WTC11 (cell line): Measurements from ENCODE around the gene AATK. TPM values are rescaled to one million over a fixed set of nuclear protein-coding genes. Genes with fewer than 3 reads are reported as not detected.
A peak's percentile ranks its signal among the peaks of the same experiment; 100 is the strongest.

Source experiments
- ATAC-seq: fragments of 200-7000 bp; cut with Tn5 transposase; 2 replicates; pipeline ENCODE4 v1.10.0; 2021; ENCODE audit warnings: mild to moderate bottlenecking, moderate library complexity
- Bru-seq: library from RNA; stranded (reverse); fragments of 400-500 nt; gene quantifications from one replicate; lab custom pipeline; 2021; lab: Mats Ljungman, UMichigan
- CTCF ChIA-PET: fragments of 300-600 bp; sonication (Branson Sonifier 250); formaldehyde crosslinking; loops from one replicate; lab custom pipeline; 2021; ENCODE audit warnings: antibody characterized with exemption; lab: Charles Lee
- POLR2A ChIA-PET: fragments of 350-600 bp; sonication (Branson Sonifier 250); formaldehyde crosslinking; loops from one replicate; lab custom pipeline; 2021; ENCODE audit warnings: antibody characterized with exemption; lab: Charles Lee
- DNase-seq: peaks from one replicate; pipeline ENCODE4 v3.0.0; 2021; ENCODE audit warnings: low spot score
- H3K27ac Mint-ChIP-seq: 2 replicates; pipeline ENCODE4 v1.8.0; 2021; ENCODE audit warnings: mixed read lengths
- H3K27me3 Mint-ChIP-seq: 2 replicates; pipeline ENCODE4 v1.8.0; 2021; ENCODE audit warnings: low read depth, mild to moderate bottlenecking, moderate library complexity, mixed read lengths
- H3K36me3 Mint-ChIP-seq: 2 replicates; pipeline ENCODE4 v1.8.0; 2021; ENCODE audit warnings: mixed read lengths
- H3K4me1 Mint-ChIP-seq: 2 replicates; pipeline ENCODE4 v1.8.0; 2022; ENCODE audit warnings: mixed read lengths
- H3K4me3 Mint-ChIP-seq: 2 replicates; pipeline ENCODE4 v1.8.0; 2021; ENCODE audit warnings: mild to moderate bottlenecking, moderate library complexity, mixed read lengths
- H3K9me3 Mint-ChIP-seq: 2 replicates; pipeline ENCODE4 v1.8.0; 2021; ENCODE audit warnings: mixed read lengths
- ESRRA ChIP-seq: sonication (generic); formaldehyde crosslinking; IDR thresholded peaks from 2 replicates; pipeline ENCODE4 v1.8.1; 2022; ENCODE audit warnings: mild to moderate bottlenecking, missing genetic modification reagents, borderline replicate concordance
- ETV6 ChIP-seq: sonication (generic); formaldehyde crosslinking; IDR thresholded peaks from 2 replicates; pipeline ENCODE4 v1.8.1; 2022; ENCODE audit warnings: mild to moderate bottlenecking, missing genetic modification reagents
- FOXP1 ChIP-seq: sonication (generic); formaldehyde crosslinking; IDR thresholded peaks from 2 replicates; pipeline ENCODE4 v1.8.0; 2022; ENCODE audit warnings: missing genetic modification reagents, mild to moderate bottlenecking, moderate library complexity, borderline replicate concordance
- GABPB1 ChIP-seq: sonication (generic); formaldehyde crosslinking; IDR thresholded peaks from 2 replicates; pipeline ENCODE4 v1.8.1; 2023; ENCODE audit warnings: mild to moderate bottlenecking, missing genetic modification reagents
- HMGA2 ChIP-seq: fragments of 250-450 bp; sonication (Bioruptor Pico); IDR thresholded peaks from 2 replicates; pipeline ENCODE4 v1.4.0; 2021; ENCODE audit warnings: mild to moderate bottlenecking, moderate library complexity
- IRF2 ChIP-seq: sonication (generic); formaldehyde crosslinking; IDR thresholded peaks from 2 replicates; pipeline ENCODE4 v1.8.0; 2022; ENCODE audit warnings: low read depth, missing genetic modification reagents, borderline replicate concordance
- MYBL2 ChIP-seq: sonication (generic); formaldehyde crosslinking; IDR thresholded peaks from 2 replicates; pipeline ENCODE4 v1.8.1; 2023; ENCODE audit warnings: mild to moderate bottlenecking, moderate library complexity, missing genetic modification reagents
- NR1H2 ChIP-seq: sonication (generic); formaldehyde crosslinking; IDR thresholded peaks from 2 replicates; pipeline ENCODE4 v1.9.0; 2021; ENCODE audit warnings: mild to moderate bottlenecking, moderate library complexity, missing genetic modification reagents
- OVOL2 ChIP-seq: fragments of 250-450 bp; sonication (Bioruptor Pico); IDR thresholded peaks from 2 replicates; pipeline ENCODE4 v1.9.0; 2021; ENCODE audit warnings: mild to moderate bottlenecking, borderline replicate concordance
- RELA ChIP-seq: sonication (generic); formaldehyde crosslinking; IDR thresholded peaks from 2 replicates; pipeline ENCODE4 v1.8.1; 2022; ENCODE audit warnings: missing genetic modification reagents, mild to moderate bottlenecking, borderline replicate concordance
- SMAD4 ChIP-seq: sonication (generic); formaldehyde crosslinking; IDR thresholded peaks from 2 replicates; pipeline ENCODE4 v1.8.0; 2022; ENCODE audit warnings: mild to moderate bottlenecking, missing genetic modification reagents
- ZBTB21 ChIP-seq: sonication (generic); formaldehyde crosslinking; IDR thresholded peaks from 2 replicates; pipeline ENCODE4 v1.8.1; 2023; ENCODE audit warnings: mild to moderate bottlenecking, missing genetic modification reagents, borderline replicate concordance
- ZNF219 ChIP-seq: sonication (generic); formaldehyde crosslinking; IDR thresholded peaks from 2 replicates; pipeline ENCODE4 v1.8.0; 2023; ENCODE audit warnings: missing genetic modification reagents, mild to moderate bottlenecking, borderline replicate concordance
- ZNF263 ChIP-seq: sonication (generic); formaldehyde crosslinking; IDR thresholded peaks from 2 replicates; pipeline ENCODE4 v1.8.1; 2022; ENCODE audit warnings: low read depth, mild to moderate bottlenecking, moderate library complexity, missing genetic modification reagents
- ZNF317 ChIP-seq: sonication (generic); formaldehyde crosslinking; IDR thresholded peaks from 2 replicates; pipeline ENCODE4 v1.8.1; 2023; ENCODE audit warnings: low read depth, mild to moderate bottlenecking, moderate library complexity, missing genetic modification reagents, borderline replicate concordance
- ZNF396 ChIP-seq: fragments of 250-450 bp; sonication (Bioruptor Pico); IDR thresholded peaks from 2 replicates; pipeline ENCODE4 v1.8.0; 2021; ENCODE audit warnings: mild to moderate bottlenecking, moderate library complexity, borderline replicate concordance
- long read RNA-seq, 3 experiments: library from RNA in 1 of 3; library from capped mRNA in 1 of 3; library from polyadenylated mRNA in 1 of 3; unstranded in 2 of 3; stranded (forward) in 1 of 3; transcript quantifications; one replicate each; pipeline ENCODE4 v2.0.0, GENCODE V29; 2021
- total RNA-seq: library from RNA; stranded (reverse); gene quantifications from 3 replicates; pipeline ENCODE4 v1.2.3, GENCODE V29; 2021
- TF ChIP-seq, protein P1 (sequence below): sonication (generic); formaldehyde crosslinking; IDR thresholded peaks from 2 replicates; pipeline ENCODE4 v1.8.0; 2023; ENCODE audit warnings: mild to moderate bottlenecking, missing genetic modification reagents
- TF ChIP-seq, protein P2 (sequence below): sonication (generic); formaldehyde crosslinking; IDR thresholded peaks from 2 replicates; pipeline ENCODE4 v1.8.0; 2023; ENCODE audit warnings: missing genetic modification reagents, mild to moderate bottlenecking, borderline replicate concordance
- TF ChIP-seq, protein P3 (sequence below): fragments of 250-450 bp; sonication (Bioruptor Pico); IDR thresholded peaks from 2 replicates; pipeline ENCODE4 v1.9.0; 2021; ENCODE audit warnings: moderate library complexity, mild to moderate bottlenecking, inconsistent platforms, borderline replicate concordance
- TF ChIP-seq, protein P4 (sequence below): sonication (generic); formaldehyde crosslinking; IDR thresholded peaks from 2 replicates; pipeline ENCODE4 v1.8.0; 2022; ENCODE audit warnings: missing genetic modification reagents

AATK gene
- 2.9 to 4.4 TPM (median 3.0 TPM) in 3 replicates for total RNA-seq
- percentile 17 among the genes with signal in this experiment for Bru-seq, nascent RNA
- long read RNA-seq, experiment 1, full-length matches to known transcripts, result 1 of 6 reads
- long read RNA-seq, experiment 1, partial matches to known transcripts, result 2 of 6 reads
- long read RNA-seq, experiment 1, other reads (novel, unspliced or antisense), result 3 of 6 reads
- long read RNA-seq, experiment 2, partial matches to known transcripts, result 2 of 3 reads
- long read RNA-seq, experiment 2, other reads (novel, unspliced or antisense), result 1 of 3 reads
- long read RNA-seq, experiment 3, result 0 reads

DNA sequence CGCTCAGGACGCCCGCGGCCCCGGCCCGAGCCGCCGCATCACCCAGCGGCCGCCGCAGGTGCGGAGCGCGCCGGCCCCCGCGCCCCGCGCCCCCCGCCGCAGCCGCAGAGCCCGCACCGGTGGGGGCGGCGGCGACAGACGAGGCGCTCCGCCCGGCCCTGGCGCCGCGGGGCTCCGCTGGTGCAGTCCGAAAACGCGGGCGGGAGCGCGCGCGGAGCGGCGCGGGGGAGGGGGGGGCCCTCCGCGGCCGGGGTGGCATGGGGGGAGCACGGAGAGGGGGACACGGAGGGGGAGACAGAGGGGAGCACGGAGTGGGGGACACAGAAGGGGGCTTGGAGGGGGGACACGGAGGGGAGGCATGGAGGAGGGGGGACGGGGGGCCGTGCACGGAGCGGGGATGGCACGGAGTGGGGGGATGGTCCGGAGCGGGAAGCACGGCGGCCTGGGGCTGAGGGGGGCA is at the start of gene AATK:
Gene AATK, minus strand, starts transcription at position 189 of the 460 bp plus-strand sequence. CDS start 229 bp downstream, outside the sequence.
- H3K9me3 Mint-ChIP-seq, result no peaks in the 10 kb centered on the region
- DNase-seq (no peak), ATAC-seq (no peak)
- H3K4me1 Mint-ChIP-seq, result no peaks in the 10 kb centered on the region
- POLR2A ChIA-PET, result no interaction called here
- peak within 1 kb of the TSS; percentile 54 for H3K4me3 Mint-ChIP-seq
- no peaks in the 10 kb centered on the region for H3K36me3 Mint-ChIP-seq
- CTCF ChIA-PET, result interaction anchor here (1.0 kb wide), 1 partner anchor 274 kb away, joined by 3 read pairs; no protein-coding TSS in a partner anchor
- peaks cover 9% of the 10 kb centered on the region for H3K27me3 Mint-ChIP-seq
- no peak within 1 kb of the TSS for H3K27ac Mint-ChIP-seq
- TF ChIP-seq ZNF263 (CRISPR knock-in tag) (no peak), OVOL2 (CRISPR knock-in tag) (no peak), ESRRA (CRISPR knock-in tag) (no peak)
- TF ChIP-seq, all 79 proteins: peak for 0

DNA sequence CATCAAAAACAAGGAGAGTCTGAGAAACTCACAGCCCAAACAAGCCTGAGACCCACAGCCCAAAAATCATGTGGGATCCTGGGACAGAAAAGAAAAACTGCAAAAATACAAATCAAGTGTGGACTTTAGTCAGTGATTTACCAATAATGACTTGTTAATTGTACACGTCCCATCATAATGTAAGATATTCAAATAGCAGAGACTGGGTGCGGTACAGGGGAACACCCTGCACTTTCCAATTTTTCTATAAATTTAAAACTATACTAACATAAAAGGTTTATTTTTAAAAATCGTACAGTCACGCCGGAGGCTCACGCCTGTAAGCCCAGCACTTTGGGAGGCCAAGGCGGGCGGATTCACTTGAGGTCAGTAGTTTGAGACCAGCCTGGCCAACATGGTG is 48.0 kb upstream of the AATK start:
- Mint-ChIP-seq H3K36me3 (0 out of 2 replicates have a peak, but pooled peaks cover 3% of the 10 kb centered on the region), H3K4me1 (no peaks in the 10 kb centered on the region), H3K4me3 (no peak overlapping the region), H3K27ac (no peak overlapping the region), H3K9me3 (no peaks in the 10 kb centered on the region), H3K27me3 (no peaks in the 10 kb centered on the region)
- CTCF ChIA-PET, result no interaction called here
- DNase-seq, result no peak
- POLR2A ChIA-PET, result no interaction called here
- no peak for ATAC-seq
- TF ChIP-seq ZBTB21 (CRISPR knock-in tag) (no peak), RELA (CRISPR knock-in tag) (no peak), GABPB1 (no peak), SMAD4 (CRISPR knock-in tag) (no peak), ZNF219 (no peak)

GRCh38 chr17:81212365-81212764 is 46.3 kb upstream of the AATK start:
- 0 out of 2 replicates have a peak, but pooled peaks cover 3% of the 10 kb centered on the region for H3K36me3 Mint-ChIP-seq
- ATAC-seq, result no peak
- CTCF ChIA-PET, result no interaction called here
- H3K4me3 Mint-ChIP-seq, result no peak overlapping the region
- H3K27me3 Mint-ChIP-seq, result no peaks in the 10 kb centered on the region
- no peaks in the 10 kb centered on the region for H3K9me3 Mint-ChIP-seq
- no peaks in the 10 kb centered on the region for H3K4me1 Mint-ChIP-seq
- DNase-seq, result no peak
- POLR2A ChIA-PET, result no interaction called here
- no peak overlapping the region for H3K27ac Mint-ChIP-seq
- no peak for TF ChIP-seq NR1H2 (CRISPR knock-in tag)
- TF ChIP-seq, protein P1, sequence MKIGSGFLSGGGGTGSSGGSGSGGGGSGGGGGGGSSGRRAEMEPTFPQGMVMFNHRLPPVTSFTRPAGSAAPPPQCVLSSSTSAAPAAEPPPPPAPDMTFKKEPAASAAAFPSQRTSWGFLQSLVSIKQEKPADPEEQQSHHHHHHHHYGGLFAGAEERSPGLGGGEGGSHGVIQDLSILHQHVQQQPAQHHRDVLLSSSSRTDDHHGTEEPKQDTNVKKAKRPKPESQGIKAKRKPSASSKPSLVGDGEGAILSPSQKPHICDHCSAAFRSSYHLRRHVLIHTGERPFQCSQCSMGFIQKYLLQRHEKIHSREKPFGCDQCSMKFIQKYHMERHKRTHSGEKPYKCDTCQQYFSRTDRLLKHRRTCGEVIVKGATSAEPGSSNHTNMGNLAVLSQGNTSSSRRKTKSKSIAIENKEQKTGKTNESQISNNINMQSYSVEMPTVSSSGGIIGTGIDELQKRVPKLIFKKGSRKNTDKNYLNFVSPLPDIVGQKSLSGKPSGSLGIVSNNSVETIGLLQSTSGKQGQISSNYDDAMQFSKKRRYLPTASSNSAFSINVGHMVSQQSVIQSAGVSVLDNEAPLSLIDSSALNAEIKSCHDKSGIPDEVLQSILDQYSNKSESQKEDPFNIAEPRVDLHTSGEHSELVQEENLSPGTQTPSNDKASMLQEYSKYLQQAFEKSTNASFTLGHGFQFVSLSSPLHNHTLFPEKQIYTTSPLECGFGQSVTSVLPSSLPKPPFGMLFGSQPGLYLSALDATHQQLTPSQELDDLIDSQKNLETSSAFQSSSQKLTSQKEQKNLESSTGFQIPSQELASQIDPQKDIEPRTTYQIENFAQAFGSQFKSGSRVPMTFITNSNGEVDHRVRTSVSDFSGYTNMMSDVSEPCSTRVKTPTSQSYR (CRISPR knock-in tag), result no peak
- TF ChIP-seq, protein P2, sequence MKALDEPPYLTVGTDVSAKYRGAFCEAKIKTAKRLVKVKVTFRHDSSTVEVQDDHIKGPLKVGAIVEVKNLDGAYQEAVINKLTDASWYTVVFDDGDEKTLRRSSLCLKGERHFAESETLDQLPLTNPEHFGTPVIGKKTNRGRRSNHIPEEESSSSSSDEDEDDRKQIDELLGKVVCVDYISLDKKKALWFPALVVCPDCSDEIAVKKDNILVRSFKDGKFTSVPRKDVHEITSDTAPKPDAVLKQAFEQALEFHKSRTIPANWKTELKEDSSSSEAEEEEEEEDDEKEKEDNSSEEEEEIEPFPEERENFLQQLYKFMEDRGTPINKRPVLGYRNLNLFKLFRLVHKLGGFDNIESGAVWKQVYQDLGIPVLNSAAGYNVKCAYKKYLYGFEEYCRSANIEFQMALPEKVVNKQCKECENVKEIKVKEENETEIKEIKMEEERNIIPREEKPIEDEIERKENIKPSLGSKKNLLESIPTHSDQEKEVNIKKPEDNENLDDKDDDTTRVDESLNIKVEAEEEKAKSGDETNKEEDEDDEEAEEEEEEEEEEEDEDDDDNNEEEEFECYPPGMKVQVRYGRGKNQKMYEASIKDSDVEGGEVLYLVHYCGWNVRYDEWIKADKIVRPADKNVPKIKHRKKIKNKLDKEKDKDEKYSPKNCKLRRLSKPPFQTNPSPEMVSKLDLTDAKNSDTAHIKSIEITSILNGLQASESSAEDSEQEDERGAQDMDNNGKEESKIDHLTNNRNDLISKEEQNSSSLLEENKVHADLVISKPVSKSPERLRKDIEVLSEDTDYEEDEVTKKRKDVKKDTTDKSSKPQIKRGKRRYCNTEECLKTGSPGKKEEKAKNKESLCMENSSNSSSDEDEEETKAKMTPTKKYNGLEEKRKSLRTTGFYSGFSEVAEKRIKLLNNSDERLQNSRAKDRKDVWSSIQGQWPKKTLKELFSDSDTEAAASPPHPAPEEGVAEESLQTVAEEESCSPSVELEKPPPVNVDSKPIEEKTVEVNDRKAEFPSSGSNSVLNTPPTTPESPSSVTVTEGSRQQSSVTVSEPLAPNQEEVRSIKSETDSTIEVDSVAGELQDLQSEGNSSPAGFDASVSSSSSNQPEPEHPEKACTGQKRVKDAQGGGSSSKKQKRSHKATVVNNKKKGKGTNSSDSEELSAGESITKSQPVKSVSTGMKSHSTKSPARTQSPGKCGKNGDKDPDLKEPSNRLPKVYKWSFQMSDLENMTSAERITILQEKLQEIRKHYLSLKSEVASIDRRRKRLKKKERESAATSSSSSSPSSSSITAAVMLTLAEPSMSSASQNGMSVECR (CRISPR knock-in tag), result no peak
- TF ChIP-seq, protein P3, sequence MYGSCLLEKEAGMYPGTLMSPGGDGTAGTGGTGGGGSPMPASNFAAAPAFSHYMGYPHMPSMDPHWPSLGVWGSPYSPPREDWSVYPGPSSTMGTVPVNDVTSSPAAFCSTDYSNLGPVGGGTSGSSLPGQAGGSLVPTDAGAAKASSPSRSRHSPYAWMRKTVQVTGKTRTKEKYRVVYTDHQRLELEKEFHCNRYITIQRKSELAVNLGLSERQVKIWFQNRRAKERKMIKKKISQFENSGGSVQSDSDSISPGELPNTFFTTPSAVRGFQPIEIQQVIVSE (CRISPR knock-in tag), result no peak
- no peak for TF ChIP-seq ESRRA (CRISPR knock-in tag)
- no peak for TF ChIP-seq HMGA2 (CRISPR knock-in tag)
- TF ChIP-seq MYBL2 (CRISPR knock-in tag), result no peak
- no peak for TF ChIP-seq IRF2 (CRISPR knock-in tag)
- no peak for TF ChIP-seq ETV6 (CRISPR knock-in tag)
- TF ChIP-seq, protein P4, sequence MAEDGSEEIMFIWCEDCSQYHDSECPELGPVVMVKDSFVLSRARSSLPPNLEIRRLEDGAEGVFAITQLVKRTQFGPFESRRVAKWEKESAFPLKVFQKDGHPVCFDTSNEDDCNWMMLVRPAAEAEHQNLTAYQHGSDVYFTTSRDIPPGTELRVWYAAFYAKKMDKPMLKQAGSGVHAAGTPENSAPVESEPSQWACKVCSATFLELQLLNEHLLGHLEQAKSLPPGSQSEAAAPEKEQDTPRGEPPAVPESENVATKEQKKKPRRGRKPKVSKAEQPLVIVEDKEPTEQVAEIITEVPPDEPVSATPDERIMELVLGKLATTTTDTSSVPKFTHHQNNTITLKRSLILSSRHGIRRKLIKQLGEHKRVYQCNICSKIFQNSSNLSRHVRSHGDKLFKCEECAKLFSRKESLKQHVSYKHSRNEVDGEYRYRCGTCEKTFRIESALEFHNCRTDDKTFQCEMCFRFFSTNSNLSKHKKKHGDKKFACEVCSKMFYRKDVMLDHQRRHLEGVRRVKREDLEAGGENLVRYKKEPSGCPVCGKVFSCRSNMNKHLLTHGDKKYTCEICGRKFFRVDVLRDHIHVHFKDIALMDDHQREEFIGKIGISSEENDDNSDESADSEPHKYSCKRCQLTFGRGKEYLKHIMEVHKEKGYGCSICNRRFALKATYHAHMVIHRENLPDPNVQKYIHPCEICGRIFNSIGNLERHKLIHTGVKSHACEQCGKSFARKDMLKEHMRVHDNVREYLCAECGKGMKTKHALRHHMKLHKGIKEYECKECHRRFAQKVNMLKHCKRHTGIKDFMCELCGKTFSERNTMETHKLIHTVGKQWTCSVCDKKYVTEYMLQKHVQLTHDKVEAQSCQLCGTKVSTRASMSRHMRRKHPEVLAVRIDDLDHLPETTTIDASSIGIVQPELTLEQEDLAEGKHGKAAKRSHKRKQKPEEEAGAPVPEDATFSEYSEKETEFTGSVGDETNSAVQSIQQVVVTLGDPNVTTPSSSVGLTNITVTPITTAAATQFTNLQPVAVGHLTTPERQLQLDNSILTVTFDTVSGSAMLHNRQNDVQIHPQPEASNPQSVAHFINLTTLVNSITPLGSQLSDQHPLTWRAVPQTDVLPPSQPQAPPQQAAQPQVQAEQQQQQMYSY (CRISPR knock-in tag), result no peak
- no peak for TF ChIP-seq FOXP1
- TF ChIP-seq ZNF317 (CRISPR knock-in tag), result no peak
- TF ChIP-seq ZNF396 (CRISPR knock-in tag), result no peak
